ENCODE measurements around the gene PLA2G3.

Gene PLA2G3

DNA sequence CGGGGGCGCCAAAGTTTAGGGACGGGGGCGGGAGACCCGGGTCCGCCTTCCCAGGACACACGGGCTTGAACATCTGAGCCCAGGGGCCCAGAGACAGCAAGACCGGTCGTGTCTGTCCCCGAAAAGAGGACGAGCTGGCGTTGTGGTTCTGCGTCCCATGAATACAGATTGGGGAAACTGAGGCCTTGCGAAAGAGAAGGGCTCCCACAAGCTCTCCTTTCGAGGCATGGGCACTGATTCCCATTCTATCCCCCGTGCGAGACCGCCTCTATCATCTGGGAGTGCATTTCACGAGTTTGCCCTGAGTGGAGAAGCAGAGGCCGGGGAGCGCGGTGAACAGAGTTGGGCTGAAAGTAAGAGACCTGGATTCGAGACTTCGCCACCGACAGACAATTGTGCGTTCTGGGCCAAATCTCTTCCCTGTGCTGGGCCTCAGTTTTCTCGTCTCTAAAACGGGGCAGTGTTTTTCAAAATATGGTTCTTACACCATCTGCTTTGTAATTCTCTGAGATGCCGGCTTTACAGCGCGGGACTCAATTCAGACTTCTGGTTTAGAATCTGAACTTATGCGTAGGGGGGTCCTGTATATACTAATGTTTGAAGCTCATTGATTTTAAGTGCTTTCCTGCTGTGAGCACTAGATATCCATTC is 20.1 kb upstream of the PLA2G3 start:
- FAIRE-seq = no peak
- DNase-seq (ENCODE audit: insufficient read length, low spot score) = no peak
- TF ChIP-seq, protein P1, sequence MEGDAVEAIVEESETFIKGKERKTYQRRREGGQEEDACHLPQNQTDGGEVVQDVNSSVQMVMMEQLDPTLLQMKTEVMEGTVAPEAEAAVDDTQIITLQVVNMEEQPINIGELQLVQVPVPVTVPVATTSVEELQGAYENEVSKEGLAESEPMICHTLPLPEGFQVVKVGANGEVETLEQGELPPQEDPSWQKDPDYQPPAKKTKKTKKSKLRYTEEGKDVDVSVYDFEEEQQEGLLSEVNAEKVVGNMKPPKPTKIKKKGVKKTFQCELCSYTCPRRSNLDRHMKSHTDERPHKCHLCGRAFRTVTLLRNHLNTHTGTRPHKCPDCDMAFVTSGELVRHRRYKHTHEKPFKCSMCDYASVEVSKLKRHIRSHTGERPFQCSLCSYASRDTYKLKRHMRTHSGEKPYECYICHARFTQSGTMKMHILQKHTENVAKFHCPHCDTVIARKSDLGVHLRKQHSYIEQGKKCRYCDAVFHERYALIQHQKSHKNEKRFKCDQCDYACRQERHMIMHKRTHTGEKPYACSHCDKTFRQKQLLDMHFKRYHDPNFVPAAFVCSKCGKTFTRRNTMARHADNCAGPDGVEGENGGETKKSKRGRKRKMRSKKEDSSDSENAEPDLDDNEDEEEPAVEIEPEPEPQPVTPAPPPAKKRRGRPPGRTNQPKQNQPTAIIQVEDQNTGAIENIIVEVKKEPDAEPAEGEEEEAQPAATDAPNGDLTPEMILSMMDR (IDR thresholded peaks at IDR 0.05; ENCODE audit: insufficient read depth, missing control alignments) = no peak

DNA sequence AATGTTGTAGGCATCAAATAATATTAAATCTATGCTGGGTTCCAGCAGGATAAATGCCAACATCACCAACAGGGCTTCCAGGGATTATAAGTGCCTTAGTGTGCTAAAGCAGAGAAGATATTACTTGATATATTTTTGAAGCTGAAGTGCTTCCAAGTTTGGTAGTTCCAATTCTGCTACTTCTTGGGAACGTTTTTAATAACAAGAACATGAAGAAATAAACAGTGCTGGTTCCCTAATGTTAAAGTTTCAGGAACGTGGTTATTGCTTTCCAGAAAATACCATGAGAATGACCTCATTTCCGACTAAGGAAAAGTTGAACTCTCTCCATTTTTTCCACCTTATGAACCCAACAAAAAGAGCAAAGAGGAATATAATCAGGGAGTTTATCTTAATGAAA is 15.1 kb upstream of the PLA2G3 start:
- FAIRE-seq = no peak
- TF ChIP-seq, protein P1 (IDR thresholded peaks at IDR 0.05; ENCODE audit: insufficient read depth, missing control alignments) = no peak

DNA sequence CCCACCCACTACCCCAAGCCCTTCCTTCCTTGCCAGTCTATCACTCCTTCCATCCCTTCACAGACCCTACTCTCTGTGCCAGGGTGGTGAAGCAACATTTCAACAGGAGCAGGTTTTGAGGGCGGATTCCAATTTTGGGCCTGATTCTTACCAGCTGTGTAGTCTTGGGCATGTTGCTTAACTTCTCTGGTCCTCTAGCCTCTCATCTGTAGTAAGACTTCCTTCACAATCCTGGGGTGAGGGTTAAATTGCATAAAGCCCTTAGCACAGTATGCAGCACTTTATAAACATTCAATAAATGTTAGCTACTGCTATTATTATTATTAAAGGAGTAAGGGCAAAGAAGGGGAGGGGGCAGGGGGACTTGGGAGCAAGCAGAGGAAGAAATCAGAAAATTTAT is 14.7 kb upstream of the PLA2G3 start:
- no peak for FAIRE-seq
- TF ChIP-seq, protein P1 (IDR thresholded peaks at IDR 0.05; ENCODE audit: insufficient read depth, missing control alignments) = no peak
- no peak for DNase-seq (ENCODE audit: insufficient read length, low spot score)

More for the DNA sequence above, 15.1 kb upstream of the PLA2G3 start:
- DNase-seq (ENCODE audit: insufficient read length, low spot score) = no peak

DNA sequence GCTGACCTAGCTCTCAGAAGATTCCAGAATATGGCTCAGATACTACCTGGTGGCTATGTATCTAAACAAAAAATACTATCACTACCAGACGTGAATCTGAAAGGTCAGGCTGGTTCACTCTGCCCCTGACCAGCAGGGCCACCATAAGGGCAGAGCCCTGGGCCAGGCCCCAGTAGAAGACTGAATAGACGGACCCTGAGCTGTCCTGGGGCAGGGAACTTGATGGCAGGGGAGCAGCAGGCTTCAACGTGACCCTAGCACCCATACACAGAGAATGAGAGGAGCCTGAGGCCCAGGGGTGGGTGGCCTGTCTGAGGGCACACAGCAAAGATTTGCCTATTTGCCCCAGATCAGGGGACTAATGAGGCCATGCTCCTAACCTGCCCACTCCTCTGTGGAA is 13.0 kb upstream of the PLA2G3 start:
- FAIRE-seq = no peak

DNA sequence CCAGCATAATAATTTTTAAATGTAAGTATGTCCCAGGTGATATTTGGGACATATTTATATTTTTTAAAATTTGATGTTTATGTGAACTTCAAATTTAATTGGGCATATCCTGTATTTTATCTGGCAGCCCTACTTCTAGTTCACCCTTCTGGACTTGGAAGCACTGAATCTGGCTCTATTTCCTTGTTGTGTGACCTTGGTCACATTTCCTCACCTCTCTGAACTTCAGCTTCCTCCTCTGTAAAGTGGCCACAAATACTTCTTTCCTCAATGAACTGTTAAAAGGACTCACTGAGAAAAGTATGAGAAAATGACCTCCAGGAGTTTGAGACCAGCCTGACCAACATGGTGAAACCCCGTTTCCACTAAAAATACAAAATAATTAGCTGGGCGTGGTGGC is 11.6 kb upstream of the PLA2G3 start:
- FAIRE-seq (no peak), DNase-seq (ENCODE audit: insufficient read length, low spot score) (no peak)
- TF ChIP-seq, protein P1 (IDR thresholded peaks at IDR 0.05; ENCODE audit: insufficient read depth, missing control alignments) = no peak

More for the DNA sequence above, 13.0 kb upstream of the PLA2G3 start:
- TF ChIP-seq, protein P1 (IDR thresholded peaks at IDR 0.05; ENCODE audit: insufficient read depth, missing control alignments) = no peak
- no peak for DNase-seq (ENCODE audit: insufficient read length, low spot score)

DNA sequence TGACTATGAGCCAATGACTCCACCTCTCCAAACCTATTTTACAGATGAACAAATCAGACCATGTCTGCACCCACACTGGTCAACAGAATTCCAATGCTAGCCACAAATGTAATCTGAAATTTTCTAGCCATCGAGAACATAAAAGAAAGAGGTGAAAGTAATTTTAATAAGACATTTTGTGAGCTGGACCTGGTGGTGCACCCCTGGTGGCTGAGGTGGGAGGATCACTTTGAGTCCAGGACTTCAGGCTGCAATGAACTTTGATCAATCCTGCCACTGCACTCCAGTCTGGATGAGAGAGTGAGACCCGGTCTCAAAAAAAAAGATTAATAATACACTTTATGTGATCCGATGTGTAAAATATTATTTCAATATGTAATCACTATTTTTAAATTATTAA is 10.3 kb upstream of the PLA2G3 start:
- DNase-seq (ENCODE audit: insufficient read length, low spot score) (no peak), FAIRE-seq (no peak)
- TF ChIP-seq, protein P1 (IDR thresholded peaks at IDR 0.05; ENCODE audit: insufficient read depth, missing control alignments) = no peak

DNA sequence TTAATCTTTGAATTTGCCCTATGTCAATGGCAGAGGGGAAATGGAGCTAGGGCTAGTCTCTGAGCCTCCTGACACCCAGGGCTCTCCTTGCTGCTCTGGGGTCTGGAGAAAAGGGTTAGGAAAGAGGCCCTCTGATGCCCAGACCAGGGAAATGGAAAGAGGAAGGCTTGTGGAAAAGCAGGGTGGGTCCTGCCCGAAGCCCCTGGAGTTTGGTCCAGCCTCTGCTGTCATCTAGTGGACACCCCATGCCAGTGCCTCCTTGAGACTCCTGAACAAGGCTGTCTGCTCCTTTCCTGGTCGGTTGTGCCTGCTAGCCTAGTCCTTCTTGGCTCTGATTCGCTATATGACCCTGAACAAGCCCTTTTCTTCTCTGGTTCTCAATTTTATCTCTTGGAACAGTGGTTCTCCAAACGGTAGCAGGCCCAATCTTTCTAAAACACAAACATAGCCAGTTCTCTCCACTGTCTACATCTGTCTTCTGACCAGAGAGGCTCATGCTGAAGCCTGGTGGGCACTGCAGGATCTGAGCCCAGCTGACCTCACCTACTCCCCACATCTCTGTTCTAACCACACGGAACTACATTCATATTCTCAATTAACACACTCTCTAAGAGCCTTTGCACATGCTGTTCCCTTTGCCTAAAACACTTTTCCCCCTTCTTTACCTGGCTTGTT is 8.8 kb upstream of the PLA2G3 start:
- TF ChIP-seq, protein P1 (IDR thresholded peaks at IDR 0.05; ENCODE audit: insufficient read depth, missing control alignments) = peak; percentile 90
- no peak for FAIRE-seq
- DNase-seq (ENCODE audit: insufficient read length, low spot score) = peak; percentile 34
